SW 1271 (cell line): ENCODE measurements around the gene PRIMPOL.
"Not testable (repeated sequence)": the region's sequence is repeated elsewhere in the genome, so short reads cannot be mapped to it uniquely, and the experiment has no call there.

Experiments
- DNase-seq, 2 experiments: peaks; one replicate each; lab custom pipeline; 2025; lab: John Stamatoyannopoulos, UW

The PRIMPOL gene

GRCh38 chr4:184641022-184641421 lies 8.5 kb upstream of the PRIMPOL start:
- no peak for DNase-seq

DNA sequence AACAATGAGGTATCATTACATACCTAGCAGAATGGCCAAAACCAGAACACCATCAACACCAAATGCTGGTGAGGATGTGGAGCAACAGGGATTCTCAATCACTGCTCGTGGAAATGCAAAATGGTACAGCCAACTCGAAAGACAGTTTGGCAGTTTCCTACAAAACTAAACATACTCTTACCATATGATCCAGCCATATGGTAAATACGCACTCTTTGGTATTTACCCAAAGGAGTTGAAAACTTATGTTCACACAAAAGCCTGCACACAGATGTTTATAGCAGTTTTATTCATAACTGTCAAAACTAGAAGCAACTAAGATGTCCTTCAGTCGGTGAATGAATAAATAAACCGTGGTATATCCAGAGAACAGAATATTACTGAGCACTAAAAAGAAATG lies 8.1 kb upstream of the PRIMPOL start:
- DNase-seq: no peak

GRCh38 chr4:184643731-184644130 lies 5.8 kb upstream of the PRIMPOL start:
- no peak for DNase-seq

DNA sequence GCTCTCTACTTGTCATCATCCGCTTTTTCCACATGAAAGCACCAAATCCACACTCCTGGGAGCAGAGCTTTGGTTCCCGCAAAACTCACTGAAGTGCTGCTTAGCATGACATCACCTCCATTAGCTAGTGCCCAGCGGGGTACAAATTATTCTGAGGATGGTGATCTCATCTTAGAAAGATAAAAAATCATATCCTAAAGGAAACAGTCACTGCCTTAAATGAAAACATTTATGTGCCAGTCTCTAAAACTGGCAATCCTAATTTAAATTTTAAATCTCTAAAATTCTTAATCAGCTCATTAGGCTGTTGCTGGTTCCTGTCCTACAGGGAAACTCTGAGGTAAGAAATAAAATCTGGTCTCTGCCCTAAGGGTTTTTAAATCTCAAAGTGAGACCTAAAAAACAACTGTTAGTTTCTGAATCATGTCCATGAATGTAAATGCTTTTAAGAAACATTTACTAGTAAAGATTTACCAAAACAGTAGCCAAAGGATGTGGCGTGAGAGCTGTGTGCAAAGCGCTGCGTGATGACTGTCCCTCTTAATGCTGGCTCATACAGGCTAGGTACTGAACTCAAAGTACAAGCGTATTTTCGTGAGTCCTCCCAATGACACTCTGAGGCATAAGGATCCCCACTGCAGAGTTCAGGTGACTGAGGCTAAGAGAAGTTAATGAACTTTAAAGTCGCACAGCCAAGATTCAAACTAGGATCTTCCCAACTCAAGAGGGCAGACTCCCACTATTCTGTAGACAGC lies 4.8 kb upstream of the PRIMPOL start:
- DNase-seq: no peak

GRCh38 chr4:184645904-184646610 lies 3.5 kb upstream of the PRIMPOL start:
- no peak for DNase-seq

- no peak for DNase-seq
Measured at GRCh38 chr4:184647266-184648053, 2.1 kb upstream of the PRIMPOL start.

- peak in 1 of 2 experiments; percentile 8 for DNase-seq
Measured at GRCh38 chr4:184648054-184648312, 1.6 kb upstream of the PRIMPOL start.

GRCh38 chr4:184648313-184649025 lies 1.1 kb upstream of the PRIMPOL start:
- peak in 1 of 2 experiments; percentile 5 for DNase-seq

DNA sequence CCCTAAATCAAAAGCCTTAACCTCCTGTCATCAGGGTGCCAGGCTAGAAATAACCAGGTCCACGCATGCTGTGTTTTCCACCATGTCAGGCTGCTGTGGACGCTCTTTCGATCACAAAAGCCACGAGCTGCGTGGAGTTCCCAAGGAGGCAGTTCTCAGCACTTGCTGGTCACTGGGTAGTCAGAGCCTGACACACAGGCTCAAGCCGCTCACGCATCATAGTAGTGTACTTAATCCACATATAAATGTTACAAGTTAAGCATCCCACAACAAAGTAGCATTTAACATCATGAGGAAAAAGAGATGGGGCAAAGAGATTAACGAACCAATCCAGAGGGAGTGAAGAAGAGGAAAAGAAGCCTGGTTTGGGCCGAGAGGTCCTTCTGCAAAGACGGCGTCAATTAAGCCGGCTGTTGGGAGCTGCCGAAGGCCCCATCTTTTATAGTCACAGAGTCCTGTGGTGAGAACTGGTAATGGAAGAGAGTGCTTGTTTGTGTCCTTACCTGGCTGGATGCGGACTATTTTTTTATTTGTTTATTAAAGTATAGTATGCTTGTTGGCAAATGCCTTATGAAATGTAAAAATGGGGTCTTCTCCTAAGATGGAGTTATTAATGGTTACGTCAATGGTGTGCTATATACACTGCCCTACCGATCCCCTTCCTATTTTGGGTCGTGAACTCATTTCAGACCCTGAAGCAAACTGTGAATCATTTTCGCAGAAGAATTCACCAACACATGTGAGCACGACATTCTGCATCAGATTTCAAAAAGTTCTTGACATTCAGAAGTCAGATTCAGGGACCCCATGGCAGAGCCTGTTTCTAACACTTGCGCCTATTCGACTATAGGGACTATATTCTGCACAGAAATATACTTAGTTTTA lies 675 bp downstream of the PRIMPOL start:
- peak in 1 of 2 experiments; percentile 23 for DNase-seq

- no peak for DNase-seq
Measured at GRCh38 chr4:184651899-184652298, 2.4 kb downstream of the PRIMPOL start.

DNA sequence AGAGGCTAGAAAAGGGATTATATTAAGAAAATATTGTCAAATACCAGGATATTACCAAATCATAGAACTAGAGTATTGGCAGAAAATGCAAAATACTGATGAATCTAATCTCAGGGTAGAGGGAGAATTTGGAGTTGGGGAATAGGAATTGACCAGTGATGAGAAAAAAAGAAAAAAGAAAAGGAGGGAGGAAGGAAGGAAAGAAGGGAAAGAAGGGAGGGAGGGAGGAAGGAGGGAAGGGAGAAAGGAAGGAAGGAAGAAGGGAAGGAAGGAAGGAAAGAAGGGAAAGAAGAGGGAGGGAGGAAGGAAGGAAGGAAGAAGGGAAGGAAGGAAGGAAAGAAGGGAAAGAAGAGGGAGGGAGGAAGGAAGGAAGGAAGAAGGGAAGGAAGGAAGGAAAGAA lies 3.1 kb downstream of the PRIMPOL start:
- DNase-seq: not testable (repeated sequence)

GRCh38 chr4:184653650-184654049 lies 4.1 kb downstream of the PRIMPOL start:
- peak in 1 of 2 experiments; percentile 14 for DNase-seq

DNA sequence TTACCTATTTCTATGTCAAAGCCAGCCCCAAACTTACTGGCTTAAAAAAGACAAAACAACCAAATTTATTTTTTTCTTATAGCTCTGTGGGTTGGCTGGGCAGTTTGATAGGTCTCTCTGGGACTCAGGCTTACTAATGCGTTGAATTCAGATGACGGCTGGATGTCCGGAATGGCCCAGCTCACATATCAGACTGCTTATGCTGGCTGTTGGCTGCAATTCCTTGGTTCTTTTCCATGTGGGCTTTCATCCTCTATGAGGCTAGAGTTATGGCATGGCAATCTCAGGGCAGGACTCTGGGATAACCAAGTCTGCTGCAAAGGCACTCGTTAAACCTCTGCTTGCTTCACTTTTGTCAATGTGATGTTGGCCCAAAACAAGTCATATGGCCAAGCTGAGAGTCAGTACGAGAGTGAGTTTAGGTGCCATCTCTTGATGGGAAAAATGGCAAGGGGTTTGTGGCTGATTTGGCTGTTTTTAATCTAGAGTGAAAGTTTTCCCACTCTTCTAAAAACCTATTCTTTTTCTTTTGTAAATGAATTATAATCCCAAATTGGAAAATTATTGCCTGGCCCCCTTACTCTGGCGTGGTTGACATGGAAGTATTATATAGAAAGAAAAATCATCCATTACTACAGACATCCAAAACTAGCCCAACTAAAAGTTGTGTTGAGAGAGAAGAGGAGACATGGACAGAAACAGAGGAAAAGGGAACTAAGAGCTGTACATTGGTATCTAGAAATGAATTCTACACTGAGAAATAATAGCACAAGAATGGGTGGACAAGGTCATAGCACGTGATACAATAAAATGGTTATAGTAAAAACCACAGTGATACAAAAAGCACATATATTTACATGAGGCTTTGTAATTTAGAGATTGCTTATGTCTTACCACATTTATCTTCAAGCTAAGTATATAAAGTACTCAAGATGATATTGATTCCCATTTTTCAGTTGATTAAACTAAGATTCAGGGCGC lies 6.6 kb downstream of the PRIMPOL start:
- no peak for DNase-seq

DNA sequence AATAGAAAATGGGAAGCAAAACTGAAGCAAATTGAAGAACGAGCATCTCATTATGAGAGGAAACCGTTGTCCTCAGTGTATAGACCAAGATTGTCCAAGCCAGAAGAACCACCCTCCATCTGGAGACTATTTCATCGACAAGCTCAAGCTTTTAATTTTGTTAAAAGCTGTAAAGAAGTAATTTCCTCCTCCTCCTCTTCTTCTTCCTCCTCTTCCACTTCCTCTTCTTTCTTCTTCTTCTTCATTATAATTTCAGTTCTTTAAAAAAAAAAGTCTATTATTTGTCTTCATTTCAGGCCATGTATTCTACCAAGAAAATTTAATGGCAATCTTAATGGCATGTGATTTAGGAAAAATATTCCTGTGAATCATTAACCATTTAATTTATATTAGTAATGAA lies 7.6 kb downstream of the PRIMPOL start:
- DNase-seq: no peak

- DNase-seq: not testable (repeated sequence)
Measured at GRCh38 chr4:184657820-184658219, 8.3 kb downstream of the PRIMPOL start.

GRCh38 chr4:184660978-184661377 lies 11.4 kb downstream of the PRIMPOL start:
- DNase-seq: no peak

DNA sequence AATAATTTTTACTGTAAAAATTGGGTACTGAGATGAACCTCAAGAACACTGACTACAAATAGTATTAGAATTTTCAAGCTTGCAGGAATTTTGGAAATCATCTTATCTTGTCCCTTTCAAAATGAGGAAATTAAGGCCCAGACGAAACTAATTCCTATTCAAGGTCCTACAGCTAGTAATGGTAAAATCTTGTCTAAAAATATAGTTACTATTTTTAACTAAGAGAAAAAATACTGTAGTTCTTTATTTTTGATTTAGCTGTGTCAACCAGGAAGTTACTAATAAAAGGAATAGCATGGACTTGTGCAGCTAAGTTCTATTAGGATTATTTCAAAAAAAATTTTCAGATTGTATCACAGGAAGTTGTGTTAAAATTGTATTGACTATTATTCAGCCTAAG lies 12.7 kb downstream of the PRIMPOL start:
- DNase-seq: no peak

- peak in 1 of 2 experiments; percentile 4 for DNase-seq
Measured at GRCh38 chr4:184664445-184665210, 15.1 kb downstream of the PRIMPOL start.

DNA sequence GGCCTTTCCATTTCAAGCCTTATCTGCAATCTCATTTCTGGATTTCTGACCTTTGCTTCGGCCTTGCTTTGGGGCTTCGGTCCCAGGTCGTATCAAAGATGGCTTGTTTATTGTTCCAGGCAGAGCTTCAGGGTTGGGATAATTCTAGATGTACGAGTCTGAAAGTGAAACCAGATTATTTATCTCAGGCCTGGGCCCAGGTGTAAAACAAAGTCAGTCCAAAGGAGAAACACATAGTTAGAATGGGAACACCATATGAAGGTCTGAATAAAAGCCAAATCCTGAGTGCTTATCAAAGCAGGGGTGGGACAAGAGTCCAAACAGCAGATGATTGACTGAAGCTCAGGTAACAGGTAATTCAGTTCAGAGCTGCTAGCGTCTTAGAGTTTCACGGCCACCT lies 17.1 kb downstream of the PRIMPOL start:
- no peak for DNase-seq
